B cell (primary cell): ENCODE results near the gene ESR1. TPM values are rescaled to one million over a fixed set of nuclear protein-coding genes. Genes with fewer than 3 reads are reported as not detected.

Source experiments
- ATAC-seq: fragments of 200-7000 bp; cut with Tn5 transposase; one replicate; pipeline ENCODE4 v1.10.0; 2021; ENCODE audit warnings: low read depth, mild to moderate bottlenecking, moderate number of reproducible peaks, moderate library complexity
- CTCF ChIA-PET: fragments of 350-600 bp; sonication (Branson Sonifier 250); formaldehyde crosslinking; loops from one replicate; lab custom pipeline; 2021; ENCODE audit warnings: antibody characterized with exemption, inconsistent platforms; lab: Charles Lee
- POLR2A ChIA-PET: fragments of 350-600 bp; sonication (Branson Sonifier 250); formaldehyde crosslinking; loops from one replicate; lab custom pipeline; 2021; ENCODE audit warnings: antibody characterized with exemption; lab: Charles Lee
- DNase-seq: peaks from one replicate; pipeline ENCODE4 v3.0.0; 2013
- H2AFZ ChIP-seq: 2 replicates; pipeline ENCODE4 v1.6.1; 2012; ENCODE audit warnings: mild to moderate bottlenecking, low read depth, low read length; ENCODE audit not compliant: insufficient read depth, poor library complexity, severe bottlenecking
- H3K27ac ChIP-seq, 2 donors: 1 replicate in 1 of 2; 2 replicates in 1 of 2; pipeline ENCODE4 v1.5.1; 2012 to 2013; ENCODE audit warnings: low read length in 2 of 2, mild to moderate bottlenecking in 2 of 2, moderate library complexity in 1 of 2
- H3K27me3 ChIP-seq, 4 experiments: fragments of 200-600 bp in 1 of 4; sonication (generic) in 1 of 4; replicated peaks in 1 of 4; 1 replicate in 2 of 4; 2 replicates in 2 of 4; pipeline versions ENCODE4 v1.6.1 to v1.7.0; 2013 to 2016; ENCODE audit warnings: low read length in 3 of 4, mild to moderate bottlenecking in 2 of 4, mixed read lengths in 1 of 4, moderate library complexity in 1 of 4; ENCODE audit not compliant: insufficient read depth in 4 of 4, control insufficient read depth in 3 of 4; ENCODE audit errors: control extremely low read depth in 1 of 4
- H3K36me3 ChIP-seq, 2 experiments: replicated peaks in 1 of 2; 1 replicate in 1 of 2; 2 replicates in 1 of 2; pipeline versions ENCODE4 v1.6.1 to v1.7.1; 2013; ENCODE audit warnings: low read length in 1 of 2; ENCODE audit not compliant: insufficient read depth in 2 of 2, control insufficient read depth in 1 of 2; ENCODE audit errors: control extremely low read depth in 1 of 2, extremely low read depth in 1 of 2
- H3K4me1 ChIP-seq, 2 donors: fragments of 200-600 bp in 1 of 2; sonication (generic) in 1 of 2; 1 replicate in 1 of 2; 2 replicates in 1 of 2; pipeline versions ENCODE4 v1.5.1 to v1.6.1; 2013 to 2017; ENCODE audit warnings: low read length in 2 of 2; ENCODE audit not compliant: control insufficient read depth in 2 of 2, insufficient read depth in 2 of 2
- H3K4me2 ChIP-seq: replicated peaks from 2 replicates; pipeline ENCODE3; 2012; ENCODE audit warnings: mild to moderate bottlenecking, low read depth, low read length; ENCODE audit not compliant: poor library complexity, severe bottlenecking
- H3K4me3 ChIP-seq, 5 experiments: fragments of 200-600 bp in 1 of 5; sonication (generic) in 1 of 5; 1 replicate in 3 of 5; 2 replicates in 2 of 5; pipeline versions ENCODE4 v1.5.1 to v1.7.0; 2011 to 2016; ENCODE audit warnings: low read length in 4 of 5, mild to moderate bottlenecking in 4 of 5, low read depth in 2 of 5, control low read depth in 1 of 5, moderate library complexity in 1 of 5; ENCODE audit not compliant: insufficient read depth in 1 of 5; ENCODE audit errors: control extremely low read depth in 1 of 5, extremely low read depth in 1 of 5
- H3K79me2 ChIP-seq: fragments of 200-600 bp; sonication (generic); one replicate; pipeline ENCODE4 v1.6.0; 2016; ENCODE audit warnings: low read length; ENCODE audit not compliant: control insufficient read depth, insufficient read depth
- H3K9ac ChIP-seq: fragments of 200-600 bp; sonication (generic); 2 replicates; pipeline ENCODE4 v1.6.1; 2017; ENCODE audit warnings: mild to moderate bottlenecking, low read length, moderate library complexity
- H3K9me3 ChIP-seq, 3 donors: one replicate each; pipeline versions ENCODE4 v1.6.1 to v1.7.1; 2013; ENCODE audit warnings: low read length in 2 of 3; ENCODE audit not compliant: control insufficient read depth in 2 of 3, insufficient read depth in 1 of 3; ENCODE audit errors: control extremely low read depth in 1 of 3
- H4K20me1 ChIP-seq: 2 replicates; pipeline ENCODE4 v1.6.0; 2012; ENCODE audit warnings: mild to moderate bottlenecking, low read length; ENCODE audit not compliant: insufficient read depth, control insufficient read depth, poor library complexity, severe bottlenecking
- H3K27ac Mint-ChIP-seq: one replicate; pipeline ENCODE4 v1.8.0; 2021; ENCODE audit warnings: mixed read lengths
- H3K27me3 Mint-ChIP-seq: one replicate; pipeline ENCODE4 v1.8.0; 2021; ENCODE audit warnings: mixed read lengths
- H3K4me1 Mint-ChIP-seq: one replicate; pipeline ENCODE4 v1.8.0; 2021; ENCODE audit warnings: mixed read lengths
- H3K4me3 Mint-ChIP-seq: one replicate; pipeline ENCODE4 v1.8.0; 2021; ENCODE audit warnings: mixed read lengths
- H3K9me3 Mint-ChIP-seq: one replicate; pipeline ENCODE4 v1.8.0; 2022; ENCODE audit warnings: mixed read lengths; ENCODE audit not compliant: insufficient read depth
- CTCF ChIP-seq: fragments of 200-600 bp; IDR thresholded peaks from one replicate; pipeline ENCODE4 v1.8.0; 2022; ENCODE audit warnings: antibody characterized with exemption, mild to moderate bottlenecking
- EZH2 ChIP-seq: IDR thresholded peaks from 2 replicates; pipeline ENCODE4 v1.6.1; 2012; ENCODE audit warnings: borderline replicate concordance, low read depth, mild to moderate bottlenecking, moderate library complexity, low read length; ENCODE audit not compliant: insufficient read depth, poor library complexity, severe bottlenecking
- WGBS: methylation state at CpG from one replicate; pipeline ENCODE4 v1.1.5; 2013; ENCODE audit warnings: missing lambda C conversion rate; ENCODE audit not compliant: insufficient coverage; 5-methylcytosine and 5-hydroxymethylcytosine counted together
- intact Hi-C: fragments of 100-400 bp; cut with micrococcal nuclease; formaldehyde crosslinking; loops from one replicate; pipeline ENCODE4 v1.10.0; 2022
- polyA plus RNA-seq: library from polyadenylated mRNA; depleted of rRNA; stranded (reverse); fragments of >200 nt; gene quantifications from 2 replicates; pipeline ENCODE4 v1.2.3, GENCODE V29; 2012
- total RNA-seq, 2 donors: library from RNA; stranded (reverse); fragments of 120-200 nt in 1 of 2; gene quantifications; 1 replicate in 1 of 2; 2 replicates in 1 of 2; pipeline versions ENCODE4 v1.2.3 to v1.2.4, GENCODE V29; 2013 to 2022

ESR1 gene
- total and polyA plus RNA-seq, 2 donors (not counting 1 experiment from before 2014, with no cell fraction given) = 0.46 to 5.9 TPM

DNA sequence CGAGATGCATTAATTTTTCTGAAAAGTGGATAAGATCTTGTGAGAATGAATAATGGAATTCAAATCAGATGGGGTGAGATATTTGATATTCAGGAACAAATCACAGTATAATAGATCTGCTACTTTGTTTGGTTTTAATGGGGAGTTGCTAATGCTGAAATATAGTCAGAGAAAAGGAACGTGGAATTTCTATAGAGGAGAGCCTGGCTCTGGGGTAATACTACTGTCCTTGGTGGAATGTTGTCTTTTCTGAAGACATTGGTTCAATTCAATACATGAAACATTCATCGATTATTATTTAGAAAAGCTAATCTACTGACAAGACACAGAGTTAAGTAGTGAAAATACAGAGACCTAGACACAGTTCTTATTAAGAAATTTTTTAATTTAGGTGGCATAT, 108.6 kb downstream of the ESR1 start:
- no peaks in the 10 kb centered on the region for H3K27me3 Mint-ChIP-seq
- no peak overlapping the region for H3K4me3 ChIP-seq
- POLR2A ChIA-PET = no interaction called here
- no peaks in the 10 kb centered on the region for H3K79me2 ChIP-seq
- no peaks in the 10 kb centered on the region for H3K36me3 ChIP-seq
- H3K27ac ChIP-seq = no peak overlapping the region
- no peaks in the 10 kb centered on the region for H3K9me3 Mint-ChIP-seq
- no peaks in the 10 kb centered on the region for H3K9me3 ChIP-seq
- H3K27ac Mint-ChIP-seq = no peak overlapping the region
- ATAC-seq = no peak
- intact Hi-C loops = no loop called here
- no peak overlapping the region for H3K9ac ChIP-seq
- H2AFZ ChIP-seq = no peak overlapping the region
- H3K27me3 ChIP-seq = no peaks in the 10 kb centered on the region
- no peak overlapping the region for H3K4me3 Mint-ChIP-seq
- no peak for DNase-seq
- WGBS = 100% methylated on average over 1 of the region's 3 CpGs
- TF ChIP-seq CTCF (no peak), EZH2 (no peak)
- H3K4me2 ChIP-seq = no peak overlapping the region
- no peaks in the 10 kb centered on the region for H4K20me1 ChIP-seq
- CTCF ChIA-PET = no interaction called here
- H3K4me1 ChIP-seq = no peaks in the 10 kb centered on the region
- no peaks in the 10 kb centered on the region for H3K4me1 Mint-ChIP-seq

DNA sequence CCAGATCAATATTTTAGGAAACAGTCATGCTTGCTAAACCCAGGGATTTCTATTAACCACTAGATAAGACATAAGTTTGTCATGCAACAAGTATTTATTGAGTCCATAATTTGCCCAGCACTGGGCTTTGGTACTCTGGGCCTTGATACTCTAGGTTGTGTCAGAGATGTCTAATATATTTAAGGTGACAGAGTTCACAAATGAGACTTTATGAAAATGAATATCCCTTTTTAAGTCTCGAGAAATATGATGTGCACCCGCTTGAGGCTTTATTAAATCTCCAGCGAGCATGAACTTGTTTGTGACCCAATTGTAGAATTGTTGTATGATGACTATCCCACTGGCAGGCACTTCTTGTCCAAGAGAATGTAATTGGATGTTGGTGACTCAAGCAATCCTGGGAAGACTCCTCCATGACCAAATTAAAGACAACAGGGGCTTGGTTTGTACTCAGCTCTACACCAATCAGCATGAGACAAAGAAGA, 109.2 kb downstream of the ESR1 start:
- H3K9ac ChIP-seq = no peak overlapping the region
- intact Hi-C loops = no loop called here
- no peak for TF ChIP-seq CTCF
- no peak for TF ChIP-seq EZH2
- CTCF ChIA-PET = no interaction called here
- no peak overlapping the region for H3K27ac ChIP-seq
- ATAC-seq (no peak), DNase-seq (no peak)
- Mint-ChIP-seq H3K27me3 (no peaks in the 10 kb centered on the region), H3K4me3 (no peak overlapping the region), H3K4me1 (no peaks in the 10 kb centered on the region), H3K9me3 (peaks cover 4% of the 10 kb centered on the region), H3K27ac (no peak overlapping the region)
- POLR2A ChIA-PET = no interaction called here
- H2AFZ ChIP-seq = no peak overlapping the region
- H3K79me2 ChIP-seq = no peaks in the 10 kb centered on the region
- no peaks in the 10 kb centered on the region for H3K27me3 ChIP-seq
- H3K4me1 ChIP-seq = no peaks in the 10 kb centered on the region
- no peaks in the 10 kb centered on the region for H3K9me3 ChIP-seq
- no peaks in the 10 kb centered on the region for H4K20me1 ChIP-seq
- no peaks in the 10 kb centered on the region for H3K36me3 ChIP-seq
- no peak overlapping the region for H3K4me2 ChIP-seq
- 96% methylated on average over 3 of the region's 3 CpGs for WGBS
- no peak overlapping the region for H3K4me3 ChIP-seq
